ENCODE data around the gene SCARF2. TPM values are rescaled to one million over a fixed set of nuclear protein-coding genes. Genes with fewer than 3 reads are reported as not detected.
A peak's percentile ranks its signal among the peaks of the same experiment; 100 is the strongest.

The SCARF2 gene
- total RNA-seq, 2 donors from 2014 or later: 12.8 to 28.6 TPM

- Histone ChIP-seq H3K36me3 (no peaks in the 10 kb centered on the region), H3K4me3 (peak overlapping the region in 1 of 2 donors; percentile 29), H3K9me3 (no peaks in the 10 kb centered on the region), H3K4me1 (replicated peaks) (peaks cover 14% of the 10 kb centered on the region), H3K27me3 (replicated peaks; ENCODE audit: insufficient read depth) (no peaks in the 10 kb centered on the region), H3K27ac (no peak overlapping the region)
- 48% methylated on average over 34 of the region's 50 CpGs for WGBS
- no peak for TF ChIP-seq POLR2AphosphoS5 (IDR thresholded peaks at IDR 0.05)
- no peak for TF ChIP-seq POLR2A (IDR thresholded peaks at IDR 0.05)
- TF ChIP-seq, protein P1, sequence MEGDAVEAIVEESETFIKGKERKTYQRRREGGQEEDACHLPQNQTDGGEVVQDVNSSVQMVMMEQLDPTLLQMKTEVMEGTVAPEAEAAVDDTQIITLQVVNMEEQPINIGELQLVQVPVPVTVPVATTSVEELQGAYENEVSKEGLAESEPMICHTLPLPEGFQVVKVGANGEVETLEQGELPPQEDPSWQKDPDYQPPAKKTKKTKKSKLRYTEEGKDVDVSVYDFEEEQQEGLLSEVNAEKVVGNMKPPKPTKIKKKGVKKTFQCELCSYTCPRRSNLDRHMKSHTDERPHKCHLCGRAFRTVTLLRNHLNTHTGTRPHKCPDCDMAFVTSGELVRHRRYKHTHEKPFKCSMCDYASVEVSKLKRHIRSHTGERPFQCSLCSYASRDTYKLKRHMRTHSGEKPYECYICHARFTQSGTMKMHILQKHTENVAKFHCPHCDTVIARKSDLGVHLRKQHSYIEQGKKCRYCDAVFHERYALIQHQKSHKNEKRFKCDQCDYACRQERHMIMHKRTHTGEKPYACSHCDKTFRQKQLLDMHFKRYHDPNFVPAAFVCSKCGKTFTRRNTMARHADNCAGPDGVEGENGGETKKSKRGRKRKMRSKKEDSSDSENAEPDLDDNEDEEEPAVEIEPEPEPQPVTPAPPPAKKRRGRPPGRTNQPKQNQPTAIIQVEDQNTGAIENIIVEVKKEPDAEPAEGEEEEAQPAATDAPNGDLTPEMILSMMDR (IDR thresholded peaks at IDR 0.05): no peak
- intact Hi-C loops (cut with DNase I): loop anchor here (10.0 kb wide), 1 partner anchor 123 kb away; no protein-coding TSS in a partner anchor
- DNase-seq (ENCODE audit: low spot score): no peak
These were observed 6.0 kb downstream of the SCARF2 start for GRCh38 chr22:20431511-20432192.

DNA sequence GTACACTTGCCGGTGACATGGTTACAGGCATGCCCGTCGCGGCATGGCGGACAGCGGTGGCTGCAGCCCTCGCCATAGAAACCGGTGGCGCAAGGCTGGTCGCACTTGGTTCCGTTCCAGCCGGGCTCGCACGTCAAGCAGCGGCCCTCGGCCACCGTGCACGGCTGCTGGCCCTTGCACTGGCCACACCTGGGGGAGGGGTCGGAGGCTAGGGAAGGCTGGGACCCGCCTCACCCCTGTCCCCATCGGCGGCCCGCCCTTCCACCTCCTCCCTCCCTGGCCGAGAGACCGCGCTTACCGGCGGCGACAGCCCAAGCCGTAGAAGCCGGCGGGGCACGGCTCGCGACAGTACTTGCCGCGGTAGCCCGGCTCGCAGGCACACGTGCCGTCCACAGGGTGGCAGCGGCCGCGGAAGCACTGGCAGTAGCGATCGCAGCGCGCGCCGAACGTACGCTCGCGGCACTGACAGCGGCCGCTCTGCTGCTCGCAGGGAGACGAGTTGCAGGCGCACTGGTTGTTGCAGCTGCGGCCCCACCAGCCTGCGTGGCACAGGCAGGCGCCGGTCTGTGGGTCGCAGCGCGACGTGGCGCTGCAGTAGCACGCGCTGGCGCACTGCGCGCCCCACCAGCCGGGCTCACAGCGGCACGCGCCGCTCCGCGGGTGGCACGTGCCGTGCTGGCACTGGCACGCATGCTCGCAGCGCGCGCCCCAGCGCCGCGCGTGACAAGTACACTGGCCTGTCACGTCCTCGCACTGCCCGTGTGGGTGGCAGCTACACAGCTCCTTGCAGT lies 6.7 kb downstream of the SCARF2 start:
- H3K4me3 ChIP-seq: peak overlapping the region in 1 of 2 donors; percentile 29

GRCh38 chr22:20430101-20430719 lies 7.4 kb downstream of the SCARF2 start:
- intact Hi-C loops (cut with DNase I): loop anchor here (10.0 kb wide), 1 partner anchor 125 kb away; no protein-coding TSS in a partner anchor
- no peak for TF ChIP-seq POLR2AphosphoS5 (IDR thresholded peaks at IDR 0.05)
- TF ChIP-seq, protein P1 (IDR thresholded peaks at IDR 0.05): no peak
- 78% methylated on average over 30 of the region's 37 CpGs for WGBS
- Histone ChIP-seq H3K36me3 (no peaks in the 10 kb centered on the region), H3K27ac (no peak overlapping the region), H3K4me3 (no peak overlapping the region), H3K9me3 (no peaks in the 10 kb centered on the region), H3K27me3 (replicated peaks; ENCODE audit: insufficient read depth) (no peaks in the 10 kb centered on the region), H3K4me1 (replicated peaks) (peaks cover 8% of the 10 kb centered on the region)
- no peak for DNase-seq (ENCODE audit: low spot score)

More for the DNA sequence above, 6.7 kb downstream of the SCARF2 start:
- no peak for TF ChIP-seq POLR2AphosphoS5 (IDR thresholded peaks at IDR 0.05)
- TF ChIP-seq, protein P1 (IDR thresholded peaks at IDR 0.05): peak in 2 of 4 experiments; percentile 44 to 48
- H3K4me1 ChIP-seq (replicated peaks): peaks cover 10% of the 10 kb centered on the region
- intact Hi-C loops (cut with DNase I): loop anchor here (10.0 kb wide), 1 partner anchor 124 kb away; no protein-coding TSS in a partner anchor
- no peaks in the 10 kb centered on the region for H3K9me3 ChIP-seq
- no peaks in the 10 kb centered on the region for H3K27me3 ChIP-seq (replicated peaks; ENCODE audit: insufficient read depth)
- H3K27ac ChIP-seq: no peak overlapping the region
- DNase-seq (ENCODE audit: low spot score): peak; percentile 33
- H3K36me3 ChIP-seq: no peaks in the 10 kb centered on the region
- WGBS: 34% methylated on average over 51 of the region's 94 CpGs

- WGBS: 69% methylated on average over 75 of the region's 75 CpGs
- Histone ChIP-seq H3K36me3 (no peaks in the 10 kb centered on the region), H3K9me3 (no peaks in the 10 kb centered on the region), H3K4me1 (replicated peaks) (peaks cover 8% of the 10 kb centered on the region), H3K4me3 (no peak overlapping the region), H3K27me3 (replicated peaks; ENCODE audit: insufficient read depth) (no peaks in the 10 kb centered on the region), H3K27ac (no peak overlapping the region)
- no peak for TF ChIP-seq POLR2A (IDR thresholded peaks at IDR 0.05)
- no peak for TF ChIP-seq POLR2AphosphoS5 (IDR thresholded peaks at IDR 0.05)
- no peak for DNase-seq (ENCODE audit: low spot score)
- intact Hi-C loops (cut with DNase I): loop anchor here (10.0 kb wide), 1 partner anchor 125 kb away; no protein-coding TSS in a partner anchor
These were observed 8.1 kb downstream of the SCARF2 start for GRCh38 chr22:20429254-20430100.

All from prostate gland (tissue), 2 donors.